ENCODE results near the gene OR10V1.

GRCh38 chr11:59746111-59746510, 32.5 kb upstream of the OR10V1 start:
- no peak for TF ChIP-seq POLR2A (IDR thresholded peaks at IDR 0.05; ENCODE audit: low read length)
- TF ChIP-seq GATA1 (IDR thresholded peaks at IDR 0.05; ENCODE audit: low read depth, low read length), result no peak

Data from erythroblast (primary cell).